PC-3 (cell line): Measurements from ENCODE around the gene NOL8.

Experiments used
- EZH2 ChIP-seq: fragments of 300-600 bp; sonication (generic); IDR thresholded peaks from one replicate; pipeline ENCODE4 v1.6.1; 2017; ENCODE audit warnings: antibody characterized with exemption, mild to moderate bottlenecking, low read length; ENCODE audit not compliant: unreplicated experiment
- EZH2phosphoT487 ChIP-seq: fragments of 300-600 bp; sonication (generic); IDR thresholded peaks from 2 replicates; pipeline ENCODE4 v1.6.1; 2018; ENCODE audit warnings: mild to moderate bottlenecking, antibody characterized with exemption, low read length, borderline replicate concordance
- TF ChIP-seq, protein P1 (sequence below): fragments of 300-600 bp; sonication (generic); conservative IDR thresholded peaks from 2 replicates; pipeline ENCODE4 v1.5.1; 2017; ENCODE audit warnings: antibody characterized with exemption, low read depth, mild to moderate bottlenecking, low read length

DNA sequence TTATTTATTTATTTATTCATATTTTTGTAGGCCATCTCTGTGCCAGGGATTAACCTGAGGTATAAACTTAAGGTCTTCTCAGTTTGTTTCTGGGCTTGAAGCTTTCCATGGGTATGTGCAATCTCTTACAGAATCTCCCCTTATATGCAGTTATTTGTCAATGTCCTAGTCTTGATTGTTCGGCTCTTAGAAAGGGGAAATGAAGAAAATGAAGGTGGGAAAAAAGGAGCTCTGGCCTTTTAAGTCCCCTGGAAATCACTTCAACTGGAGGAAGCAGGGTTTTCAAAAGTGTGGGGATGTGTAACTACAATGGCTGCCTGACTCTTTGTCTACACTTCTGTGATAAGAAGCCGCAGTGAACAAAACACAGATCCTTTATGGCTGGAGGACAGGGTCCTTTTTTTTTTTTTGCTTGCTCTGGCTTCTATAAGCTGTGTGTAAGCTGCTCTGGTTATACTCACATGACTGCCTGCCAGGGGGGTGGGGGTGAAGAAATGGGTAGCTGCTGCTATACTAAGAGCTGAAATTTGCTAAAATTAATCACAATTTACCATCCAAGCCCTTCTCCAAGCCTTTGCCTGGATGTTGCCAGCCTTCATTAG is 34.3 kb upstream of the NOL8 start:
- TF ChIP-seq, protein P1, sequence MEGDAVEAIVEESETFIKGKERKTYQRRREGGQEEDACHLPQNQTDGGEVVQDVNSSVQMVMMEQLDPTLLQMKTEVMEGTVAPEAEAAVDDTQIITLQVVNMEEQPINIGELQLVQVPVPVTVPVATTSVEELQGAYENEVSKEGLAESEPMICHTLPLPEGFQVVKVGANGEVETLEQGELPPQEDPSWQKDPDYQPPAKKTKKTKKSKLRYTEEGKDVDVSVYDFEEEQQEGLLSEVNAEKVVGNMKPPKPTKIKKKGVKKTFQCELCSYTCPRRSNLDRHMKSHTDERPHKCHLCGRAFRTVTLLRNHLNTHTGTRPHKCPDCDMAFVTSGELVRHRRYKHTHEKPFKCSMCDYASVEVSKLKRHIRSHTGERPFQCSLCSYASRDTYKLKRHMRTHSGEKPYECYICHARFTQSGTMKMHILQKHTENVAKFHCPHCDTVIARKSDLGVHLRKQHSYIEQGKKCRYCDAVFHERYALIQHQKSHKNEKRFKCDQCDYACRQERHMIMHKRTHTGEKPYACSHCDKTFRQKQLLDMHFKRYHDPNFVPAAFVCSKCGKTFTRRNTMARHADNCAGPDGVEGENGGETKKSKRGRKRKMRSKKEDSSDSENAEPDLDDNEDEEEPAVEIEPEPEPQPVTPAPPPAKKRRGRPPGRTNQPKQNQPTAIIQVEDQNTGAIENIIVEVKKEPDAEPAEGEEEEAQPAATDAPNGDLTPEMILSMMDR: no peak
- no peak for TF ChIP-seq EZH2phosphoT487
- TF ChIP-seq EZH2: no peak
